Mucosa of rectum (tissue), 2 donors: ENCODE results near the gene MCRIP2.
"Not testable (repeated sequence)": the region's sequence is repeated elsewhere in the genome, so short reads cannot be mapped to it uniquely, and the experiment has no call there.

Experiments used
- H3K27ac ChIP-seq, 2 donors: one replicate each; pipeline ENCODE4 v1.7.0; 2013; ENCODE audit warnings: inconsistent platforms in 2 of 2, low read depth in 2 of 2, low read length in 2 of 2
- H3K27me3 ChIP-seq, 2 donors: one replicate each; pipeline ENCODE4 v1.7.0; 2013; ENCODE audit warnings: low read length in 2 of 2; ENCODE audit not compliant: control insufficient read depth in 2 of 2, insufficient read depth in 2 of 2
- H3K36me3 ChIP-seq, 2 donors: one replicate each; pipeline ENCODE4 v1.7.0; 2013; ENCODE audit warnings: low read length in 2 of 2; ENCODE audit not compliant: control insufficient read depth in 2 of 2, insufficient read depth in 2 of 2
- H3K4me1 ChIP-seq, 2 donors: one replicate each; pipeline ENCODE4 v1.7.0; 2013; ENCODE audit warnings: low read length in 2 of 2, mild to moderate bottlenecking in 1 of 2; ENCODE audit not compliant: control insufficient read depth in 2 of 2, insufficient read depth in 2 of 2
- H3K4me3 ChIP-seq, 2 donors: one replicate each; pipeline ENCODE4 v1.7.0; 2013; ENCODE audit warnings: low read length in 2 of 2
- H3K9ac ChIP-seq, 2 donors: one replicate each; pipeline ENCODE4 v1.7.0; 2013; ENCODE audit warnings: low read length in 2 of 2, low read depth in 1 of 2, mild to moderate bottlenecking in 1 of 2
- H3K9me3 ChIP-seq, 2 donors: one replicate each; pipeline ENCODE4 v1.7.0; 2013; ENCODE audit warnings: low read length in 2 of 2; ENCODE audit not compliant: control insufficient read depth in 2 of 2
- donor health status: healthy.
- donor health status: Normal muscosa, but diverticular disease.

The MCRIP2 gene

GRCh38 chr16:687499-687898, 45.9 kb downstream of the MCRIP2 start:
- Histone ChIP-seq H3K27me3 (no peaks in the 10 kb centered on the region), H3K36me3 (peaks cover 0 to 11% of the 10 kb centered on the region in 2 donors), H3K4me3 (no peak overlapping the region), H3K9me3 (no peaks in the 10 kb centered on the region), H3K4me1 (peaks cover 25 to 27% of the 10 kb centered on the region in 2 donors), H3K9ac (no peak overlapping the region), H3K27ac (no peak overlapping the region)

- H3K27me3 ChIP-seq: peaks cover 0 to 8% of the 10 kb centered on the region in 2 donors
- H3K36me3 ChIP-seq: peaks cover 0 to 3% of the 10 kb centered on the region in 2 donors
- H3K4me1 ChIP-seq: peaks cover 19% of the 10 kb centered on the region in 2 donors
- H3K9me3 ChIP-seq: no peaks in the 10 kb centered on the region
- H3K27ac ChIP-seq: peak overlapping the region in 1 of 2 donors; percentile 75
- peak overlapping the region; percentile 74 to 90 for H3K4me3 ChIP-seq
- H3K9ac ChIP-seq: peak overlapping the region; percentile 88
These were observed 47.7 kb downstream of the MCRIP2 start for GRCh38 chr16:689175-689897.

- H3K9me3 ChIP-seq, H3K9ac ChIP-seq, H3K27ac ChIP-seq, H3K4me3 ChIP-seq, H3K36me3 ChIP-seq: not testable (repeated sequence)
- Histone ChIP-seq H3K4me1 (peaks cover 20 to 22% of the 10 kb centered on the region in 2 donors), H3K27me3 (peaks cover 2 to 12% of the 10 kb centered on the region in 2 donors)
These were observed 49.6 kb downstream of the MCRIP2 start for GRCh38 chr16:691242-691641.

GRCh38 chr16:692356-693108, 50.9 kb downstream of the MCRIP2 start:
- Histone ChIP-seq H3K27ac (no peak overlapping the region), H3K27me3 (peaks cover 2 to 12% of the 10 kb centered on the region in 2 donors), H3K9me3 (no peaks in the 10 kb centered on the region), H3K4me3 (no peak overlapping the region), H3K36me3 (no peaks in the 10 kb centered on the region), H3K9ac (no peak overlapping the region), H3K4me1 (peaks cover 20 to 23% of the 10 kb centered on the region in 2 donors)

GRCh38 chr16:693364-693763, 51.7 kb downstream of the MCRIP2 start:
- H3K4me1 ChIP-seq: peaks cover 20 to 23% of the 10 kb centered on the region in 2 donors
- no peaks in the 10 kb centered on the region for H3K9me3 ChIP-seq
- H3K36me3 ChIP-seq: no peaks in the 10 kb centered on the region
- no peak overlapping the region for H3K9ac ChIP-seq
- H3K27ac ChIP-seq: no peak overlapping the region
- peaks cover 2 to 12% of the 10 kb centered on the region in 2 donors for H3K27me3 ChIP-seq
- H3K4me3 ChIP-seq: no peak overlapping the region

GRCh38 chr16:693766-694165, 52.1 kb downstream of the MCRIP2 start:
- H3K9ac ChIP-seq: no peak overlapping the region
- H3K4me1 ChIP-seq: peaks cover 20 to 23% of the 10 kb centered on the region in 2 donors

GRCh38 chr16:694187-694862, 52.7 kb downstream of the MCRIP2 start:
- no peak overlapping the region for H3K4me3 ChIP-seq
- H3K27me3 ChIP-seq: peaks cover 4 to 12% of the 10 kb centered on the region in 2 donors
- no peak overlapping the region for H3K27ac ChIP-seq
- no peaks in the 10 kb centered on the region for H3K36me3 ChIP-seq
- H3K9me3 ChIP-seq: no peaks in the 10 kb centered on the region
- H3K9ac ChIP-seq: no peak overlapping the region
- peaks cover 15 to 21% of the 10 kb centered on the region in 2 donors for H3K4me1 ChIP-seq

More at GRCh38 chr16:693766-694165, 52.1 kb downstream of the MCRIP2 start:
- Histone ChIP-seq H3K27ac (no peak overlapping the region), H3K9me3 (no peaks in the 10 kb centered on the region), H3K4me3 (no peak overlapping the region), H3K27me3 (peaks cover 2 to 12% of the 10 kb centered on the region in 2 donors), H3K36me3 (no peaks in the 10 kb centered on the region)

GRCh38 chr16:694863-695354, 53.3 kb downstream of the MCRIP2 start:
- Histone ChIP-seq H3K9me3 (no peaks in the 10 kb centered on the region), H3K27me3 (peaks cover 8 to 12% of the 10 kb centered on the region in 2 donors), H3K36me3 (no peaks in the 10 kb centered on the region), H3K4me3 (peak overlapping the region; percentile 50 to 57), H3K9ac (no peak overlapping the region), H3K4me1 (peaks cover 10 to 16% of the 10 kb centered on the region in 2 donors), H3K27ac (no peak overlapping the region)

GRCh38 chr16:695355-696089, 53.9 kb downstream of the MCRIP2 start:
- H3K9ac ChIP-seq: peak overlapping the region; percentile 33 to 41
- peaks cover 8 to 14% of the 10 kb centered on the region in 2 donors for H3K27me3 ChIP-seq
- no peaks in the 10 kb centered on the region for H3K9me3 ChIP-seq
- H3K4me1 ChIP-seq: peaks cover 10 to 16% of the 10 kb centered on the region in 2 donors
- H3K4me3 ChIP-seq: peak overlapping the region; percentile 59 to 73
- peak overlapping the region; percentile 50 to 86 for H3K27ac ChIP-seq
- H3K36me3 ChIP-seq: no peaks in the 10 kb centered on the region
